CD4-positive, CD25-positive, alpha-beta regulatory T cell (primary cell): ENCODE results near the gene IKZF1. TPM values are rescaled to one million over a fixed set of nuclear protein-coding genes. Genes with fewer than 3 reads are reported as not detected.

Experiments used
- ATAC-seq, 2 donors: fragments of 150-1000 bp; cut with Tn5 transposase; one replicate each; pipeline ENCODE4 v1.10.0; 2021; ENCODE audit warnings: low read depth in 2 of 2, moderate number of reproducible peaks in 2 of 2, moderate library complexity in 1 of 2
- DNase-seq, 3 donors: peaks; one replicate each; pipeline versions ENCODE4 v3.0.0 to v3.0.0-alpha.2; 2012 to 2022; ENCODE audit warnings: mixed read lengths in 1 of 3
- H3K27ac ChIP-seq: one replicate; pipeline ENCODE4 v1.7.0; 2013; ENCODE audit warnings: mild to moderate bottlenecking, low read length; ENCODE audit not compliant: insufficient read depth, poor library complexity, severe bottlenecking
- H3K27me3 ChIP-seq: one replicate; pipeline ENCODE4 v1.7.0; 2013; ENCODE audit warnings: low read length; ENCODE audit not compliant: control insufficient read depth, insufficient read depth
- H3K36me3 ChIP-seq: one replicate; pipeline ENCODE4 v1.7.0; 2013; ENCODE audit warnings: mild to moderate bottlenecking, low read length, moderate library complexity; ENCODE audit not compliant: control insufficient read depth, insufficient read depth
- H3K4me1 ChIP-seq: 2 replicates; pipeline ENCODE4 v1.7.0; 2013; ENCODE audit warnings: mild to moderate bottlenecking, low read length; ENCODE audit not compliant: insufficient read depth, control insufficient read depth, poor library complexity, severe bottlenecking
- H3K4me3 ChIP-seq: one replicate; pipeline ENCODE4 v1.7.0; 2013; ENCODE audit warnings: low read depth, mild to moderate bottlenecking, low read length, moderate library complexity
- H3K9me3 ChIP-seq, 2 experiments: 1 replicate in 1 of 2; 2 replicates in 1 of 2; pipeline ENCODE4 v1.7.0; 2013; ENCODE audit warnings: low read length in 2 of 2, mild to moderate bottlenecking in 1 of 2, moderate library complexity in 1 of 2; ENCODE audit not compliant: control insufficient read depth in 2 of 2
- H3K27ac Mint-ChIP-seq, 3 donors: one replicate each; pipeline ENCODE4 v1.8.0; 2020 to 2022; ENCODE audit warnings: mild to moderate bottlenecking in 3 of 3, mixed read lengths in 3 of 3, moderate library complexity in 2 of 3
- H3K27me3 Mint-ChIP-seq: one replicate; pipeline ENCODE4 v1.8.0; 2022; ENCODE audit warnings: mild to moderate bottlenecking, mixed read lengths
- H3K36me3 Mint-ChIP-seq: one replicate; pipeline ENCODE4 v1.8.0; 2020; ENCODE audit warnings: mixed read lengths
- H3K4me1 Mint-ChIP-seq, 4 donors: one replicate each; pipeline ENCODE4 v1.8.0; 2020 to 2022; ENCODE audit warnings: mixed read lengths in 4 of 4, mild to moderate bottlenecking in 1 of 4
- H3K4me3 Mint-ChIP-seq, 4 donors: one replicate each; pipeline ENCODE4 v1.8.0; 2020 to 2022; ENCODE audit warnings: mild to moderate bottlenecking in 4 of 4, mixed read lengths in 4 of 4, moderate library complexity in 3 of 4
- H3K9me3 Mint-ChIP-seq, 7 donors: one replicate each; pipeline ENCODE4 v1.8.0; 2020 to 2022; ENCODE audit warnings: mixed read lengths in 7 of 7, mild to moderate bottlenecking in 3 of 7, moderate library complexity in 2 of 7
- polyA plus RNA-seq, 4 donors: library from polyadenylated mRNA; unstranded; fragments of 300-500 nt; fragmentation: Illumina TruSeq; gene quantifications; one replicate each; pipeline ENCODE4 v1.2.3, GENCODE V29; 2021
- total RNA-seq: library from RNA; stranded (reverse); gene quantifications from one replicate; pipeline ENCODE4 v1.2.3, GENCODE V29; 2022

The IKZF1 gene
- total and polyA plus RNA-seq, 5 donors from 2014 or later, result 153 to 376 (median 169) TPM

DNA sequence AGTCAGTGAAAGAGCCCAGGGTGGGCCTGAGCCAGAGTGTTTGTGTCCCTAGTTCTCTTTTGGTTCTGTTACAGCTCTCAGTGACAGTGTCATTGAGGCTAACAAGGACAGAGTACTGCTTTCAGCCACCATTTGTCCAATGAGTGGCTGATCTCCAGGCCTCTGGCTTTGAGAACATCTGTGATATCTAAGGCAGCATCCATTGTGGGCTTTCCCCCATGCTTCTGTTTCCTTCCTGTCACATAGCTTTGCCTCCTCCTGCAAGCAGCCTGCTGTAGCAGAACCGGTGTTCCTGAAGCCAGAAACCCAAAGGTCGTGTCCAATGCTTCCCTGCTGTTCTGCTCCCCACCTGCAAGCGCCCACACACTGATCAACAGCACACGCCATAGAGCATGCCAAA is 68.4 kb downstream of the IKZF1 start:
- Mint-ChIP-seq H3K4me1 (peaks cover 19 to 96% (median 76%) of the 10 kb centered on the region in 4 donors), H3K9me3 (no peaks in the 10 kb centered on the region), H3K27me3 (no peaks in the 10 kb centered on the region), H3K4me3 (peak overlapping the region; percentile 56 to 64 (median 59)), H3K27ac (peak overlapping the region; percentile 89 to 96 (median 93)), H3K36me3 (peaks cover 73% of the 10 kb centered on the region)
- no peak for DNase-seq
- no peaks in the 10 kb centered on the region for H3K27me3 ChIP-seq
- no peak for ATAC-seq
- peaks cover 54% of the 10 kb centered on the region for H3K4me1 ChIP-seq
- peaks cover 0 to 3% of the 10 kb centered on the region in 2 experiments for H3K9me3 ChIP-seq
- H3K4me3 ChIP-seq, result no peak overlapping the region
- H3K27ac ChIP-seq, result peak overlapping the region; percentile 57
- H3K36me3 ChIP-seq, result peaks cover 77% of the 10 kb centered on the region

DNA sequence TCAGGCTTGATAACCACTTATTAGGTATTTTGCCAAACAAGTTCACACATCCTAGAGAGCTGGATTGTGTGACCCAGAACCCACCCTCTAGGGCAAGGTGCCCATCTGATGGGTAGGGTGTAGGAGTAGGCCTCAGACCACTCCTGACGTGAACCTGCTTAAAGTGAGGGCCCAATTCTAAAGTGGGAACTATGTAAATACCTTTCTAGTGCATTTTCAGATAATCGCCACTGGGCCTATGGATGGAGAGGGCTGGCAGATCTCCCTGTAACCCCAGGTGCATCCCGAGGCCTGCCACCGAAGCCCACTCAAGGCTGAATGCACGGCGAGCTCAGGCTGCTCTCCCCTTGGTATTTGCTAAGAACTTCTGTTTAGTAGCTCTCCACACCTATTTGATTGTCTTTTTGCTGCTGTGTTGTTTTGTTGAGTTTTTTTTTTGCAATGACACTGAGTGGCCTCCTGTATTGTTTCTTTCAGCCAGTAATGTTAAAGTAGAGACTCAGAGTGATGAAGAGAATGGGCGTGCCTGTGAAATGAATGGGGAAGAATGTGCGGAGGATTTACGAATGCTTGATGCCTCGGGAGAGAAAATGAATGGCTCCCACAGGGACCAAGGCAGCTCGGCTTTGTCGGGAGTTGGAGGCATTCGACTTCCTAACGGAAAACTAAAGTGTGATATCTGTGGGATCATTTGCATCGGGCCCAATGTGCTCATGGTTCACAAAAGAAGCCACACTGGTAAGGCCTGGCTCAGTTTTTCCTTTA is 71.7 kb downstream of the IKZF1 start:
- peak overlapping the region; percentile 52 for H3K27ac ChIP-seq
- peak overlapping the region in 2 of 4 donors; percentile 10 to 21 for H3K4me3 Mint-ChIP-seq
- no peaks in the 10 kb centered on the region for H3K9me3 ChIP-seq
- H3K27me3 Mint-ChIP-seq, result no peaks in the 10 kb centered on the region
- DNase-seq (no peak), ATAC-seq (no peak)
- H3K4me3 ChIP-seq, result no peak overlapping the region
- H3K9me3 Mint-ChIP-seq, result no peaks in the 10 kb centered on the region
- H3K27ac Mint-ChIP-seq, result peak overlapping the region; percentile 82 to 96 (median 93)
- H3K36me3 Mint-ChIP-seq, result peaks cover 79% of the 10 kb centered on the region
- H3K4me1 Mint-ChIP-seq, result peaks cover 35 to 97% (median 75%) of the 10 kb centered on the region in 4 donors
- peaks cover 89% of the 10 kb centered on the region for H3K36me3 ChIP-seq
- no peaks in the 10 kb centered on the region for H3K27me3 ChIP-seq
- peaks cover 53% of the 10 kb centered on the region for H3K4me1 ChIP-seq

GRCh38 chr7:50377356-50377755 is 72.8 kb downstream of the IKZF1 start:
- H3K27ac ChIP-seq, result peak overlapping the region; percentile 52
- Mint-ChIP-seq H3K27me3 (no peaks in the 10 kb centered on the region), H3K4me1 (peaks cover 39 to 94% (median 72%) of the 10 kb centered on the region in 4 donors), H3K36me3 (peaks cover 70% of the 10 kb centered on the region), H3K4me3 (peak overlapping the region in 1 of 4 donors; percentile 35), H3K27ac (peak overlapping the region; percentile 18 to 93 (median 70)), H3K9me3 (no peaks in the 10 kb centered on the region)
- H3K9me3 ChIP-seq, result no peaks in the 10 kb centered on the region
- H3K4me1 ChIP-seq, result peaks cover 42% of the 10 kb centered on the region
- H3K27me3 ChIP-seq, result no peaks in the 10 kb centered on the region
- no peak overlapping the region for H3K4me3 ChIP-seq
- DNase-seq (no peak), ATAC-seq (no peak)
- H3K36me3 ChIP-seq, result peaks cover 89% of the 10 kb centered on the region

- H3K4me3 ChIP-seq, result no peak overlapping the region
- H3K27ac ChIP-seq, result peak overlapping the region; percentile 41
- no peaks in the 10 kb centered on the region for H3K27me3 ChIP-seq
- Mint-ChIP-seq H3K4me3 (peak overlapping the region in 3 of 4 donors; percentile 3 to 43 (median 27)), H3K36me3 (peaks cover 72% of the 10 kb centered on the region), H3K4me1 (peaks cover 27 to 92% (median 66%) of the 10 kb centered on the region in 4 donors), H3K27me3 (no peaks in the 10 kb centered on the region), H3K9me3 (no peaks in the 10 kb centered on the region), H3K27ac (peak overlapping the region; percentile 55 to 90 (median 83))
- ATAC-seq (no peak), DNase-seq (no peak)
- H3K9me3 ChIP-seq, result no peaks in the 10 kb centered on the region
- peaks cover 34% of the 10 kb centered on the region for H3K4me1 ChIP-seq
- H3K36me3 ChIP-seq, result peaks cover 91% of the 10 kb centered on the region
These were observed 74.6 kb downstream of the IKZF1 start for GRCh38 chr7:50379082-50379481.

DNA sequence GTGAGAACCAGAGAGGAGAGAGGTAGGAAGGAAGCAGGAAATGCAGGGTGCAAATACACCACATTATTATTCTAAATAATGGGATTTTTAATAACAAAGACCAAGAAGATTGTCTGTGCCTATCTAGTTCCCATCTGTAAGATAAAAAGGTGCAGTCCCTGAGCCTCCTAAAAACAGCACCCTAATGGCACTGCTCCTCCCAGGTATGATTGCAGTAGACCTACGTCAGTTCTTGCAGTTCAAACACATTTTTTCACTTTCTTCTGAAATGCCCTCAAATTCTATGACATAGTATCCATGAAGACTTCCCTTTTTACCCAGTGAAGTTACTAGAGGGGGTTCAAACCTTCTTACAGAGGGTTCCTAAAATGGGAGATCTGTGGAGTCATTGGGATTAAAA is 75.0 kb downstream of the IKZF1 start:
- Histone ChIP-seq H3K27ac (no peak overlapping the region), H3K27me3 (no peaks in the 10 kb centered on the region), H3K4me1 (peaks cover 34% of the 10 kb centered on the region), H3K9me3 (no peaks in the 10 kb centered on the region), H3K36me3 (peaks cover 91% of the 10 kb centered on the region), H3K4me3 (no peak overlapping the region)
- H3K27ac Mint-ChIP-seq, result peak overlapping the region; percentile 55 to 90 (median 83)
- no peaks in the 10 kb centered on the region for H3K9me3 Mint-ChIP-seq
- no peaks in the 10 kb centered on the region for H3K27me3 Mint-ChIP-seq
- no peak for DNase-seq
- H3K36me3 Mint-ChIP-seq, result peaks cover 74% of the 10 kb centered on the region
- peaks cover 31 to 92% (median 64%) of the 10 kb centered on the region in 4 donors for H3K4me1 Mint-ChIP-seq
- no peak for ATAC-seq
- H3K4me3 Mint-ChIP-seq, result peak overlapping the region in 2 of 4 donors; percentile 3 to 21

DNA sequence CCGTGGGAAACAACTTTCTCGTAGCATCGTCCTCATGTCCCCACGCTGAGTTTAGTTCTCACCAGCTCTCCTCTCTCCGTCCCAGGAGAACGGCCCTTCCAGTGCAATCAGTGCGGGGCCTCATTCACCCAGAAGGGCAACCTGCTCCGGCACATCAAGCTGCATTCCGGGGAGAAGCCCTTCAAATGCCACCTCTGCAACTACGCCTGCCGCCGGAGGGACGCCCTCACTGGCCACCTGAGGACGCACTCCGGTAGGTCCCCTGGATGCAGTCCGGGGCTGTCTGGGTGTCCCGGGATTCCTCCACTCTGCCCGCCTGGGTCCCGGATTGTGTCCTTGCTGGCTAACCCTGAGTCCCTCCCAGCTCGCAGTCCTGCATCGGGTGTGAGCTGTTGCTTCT is 77.9 kb downstream of the IKZF1 start:
- DNase-seq (no peak), ATAC-seq (no peak)
- Histone ChIP-seq H3K4me1 (peaks cover 33% of the 10 kb centered on the region), H3K36me3 (peaks cover 98% of the 10 kb centered on the region), H3K4me3 (no peak overlapping the region), H3K9me3 (no peaks in the 10 kb centered on the region), H3K27me3 (no peaks in the 10 kb centered on the region), H3K27ac (no peak overlapping the region)
- Mint-ChIP-seq H3K4me3 (no peak overlapping the region), H3K4me1 (peaks cover 32 to 87% (median 64%) of the 10 kb centered on the region in 4 donors), H3K27ac (peak overlapping the region in 2 of 3 donors; percentile 43 to 86), H3K27me3 (no peaks in the 10 kb centered on the region), H3K36me3 (peaks cover 68% of the 10 kb centered on the region), H3K9me3 (no peaks in the 10 kb centered on the region)

DNA sequence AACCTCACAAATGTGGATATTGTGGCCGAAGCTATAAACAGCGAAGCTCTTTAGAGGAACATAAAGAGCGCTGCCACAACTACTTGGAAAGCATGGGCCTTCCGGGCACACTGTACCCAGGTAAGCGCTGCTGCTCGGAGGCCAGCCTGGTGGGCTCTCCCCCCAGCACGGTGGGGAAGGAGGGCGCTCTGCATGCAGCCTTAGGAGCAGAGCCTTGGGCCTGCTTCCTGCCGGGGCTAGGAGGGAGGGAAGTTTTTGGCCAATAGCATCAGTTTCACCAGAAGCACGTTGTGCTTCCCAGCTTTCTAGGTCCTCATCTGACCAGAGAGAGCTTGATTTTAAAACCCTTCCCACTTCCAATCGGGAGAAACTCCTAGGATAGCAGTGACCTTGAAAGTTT is 82.8 kb downstream of the IKZF1 start:
- Mint-ChIP-seq H3K27me3 (no peaks in the 10 kb centered on the region), H3K27ac (peak overlapping the region in 1 of 3 donors; percentile 92), H3K36me3 (peaks cover 80% of the 10 kb centered on the region), H3K4me1 (peaks cover 36 to 87% (median 59%) of the 10 kb centered on the region in 4 donors), H3K9me3 (no peaks in the 10 kb centered on the region), H3K4me3 (no peak overlapping the region)
- Histone ChIP-seq H3K27ac (no peak overlapping the region), H3K36me3 (peaks cover 97% of the 10 kb centered on the region), H3K9me3 (no peaks in the 10 kb centered on the region), H3K27me3 (no peaks in the 10 kb centered on the region), H3K4me1 (peaks cover 45% of the 10 kb centered on the region), H3K4me3 (no peak overlapping the region)
- no peak for ATAC-seq
- DNase-seq, result no peak
